HuH-7.5 (cell line): Measurements from ENCODE around the gene PRM3.

Experiments used
- DNase-seq: peaks from one replicate; pipeline ENCODE4 v3.0.0; 2011; ENCODE audit warnings: low spot score

Gene PRM3

GRCh38 chr16:11242658-11243057 is 30.8 kb downstream of the PRM3 start:
- DNase-seq: no peak

- no peak for DNase-seq
Observed at GRCh38 chr16:11241480-11242204, 31.8 kb downstream of the PRM3 start.

- DNase-seq: no peak
Observed at GRCh38 chr16:11240636-11241473, 32.6 kb downstream of the PRM3 start.

- no peak for DNase-seq
Observed at GRCh38 chr16:11239644-11240632, 33.5 kb downstream of the PRM3 start.

- no peak for DNase-seq
Observed at GRCh38 chr16:11238272-11239202, 34.9 kb downstream of the PRM3 start.

- DNase-seq: no peak
Observed at GRCh38 chr16:11236461-11237254, 36.8 kb downstream of the PRM3 start.

- no peak for DNase-seq
Observed at GRCh38 chr16:11235703-11235991, 37.8 kb downstream of the PRM3 start.

- no peak for DNase-seq
Observed at GRCh38 chr16:11234884-11235702, 38.3 kb downstream of the PRM3 start.

GRCh38 chr16:11233727-11234376 is 39.6 kb downstream of the PRM3 start:
- no peak for DNase-seq

- DNase-seq: no peak
Observed at GRCh38 chr16:11232852-11233726, 40.3 kb downstream of the PRM3 start.

GRCh38 chr16:11232302-11232851 is 41.1 kb downstream of the PRM3 start:
- DNase-seq: no peak

GRCh38 chr16:11231367-11231970 is 42.0 kb downstream of the PRM3 start:
- DNase-seq: no peak

- no peak for DNase-seq
Observed at GRCh38 chr16:11229906-11230305, 43.5 kb downstream of the PRM3 start.

- DNase-seq: no peak
Observed at GRCh38 chr16:11229432-11229831, 44.0 kb downstream of the PRM3 start.

- no peak for DNase-seq
Observed at GRCh38 chr16:11225677-11226549, 47.5 kb downstream of the PRM3 start.
